NAMALWA (cell line): ENCODE results near the gene GPR78.

Source experiments
- DNase-seq: peaks from one replicate; pipeline ENCODE4 v3.0.0-alpha.2; 2015; ENCODE audit warnings: low spot score

The GPR78 gene

GRCh38 chr4:8547108-8547911 lies 32.9 kb upstream of the GPR78 start:
- DNase-seq, result peak; percentile 53

GRCh38 chr4:8547912-8548730 lies 32.1 kb upstream of the GPR78 start:
- no peak for DNase-seq

GRCh38 chr4:8548731-8549351 lies 31.4 kb upstream of the GPR78 start:
- no peak for DNase-seq

GRCh38 chr4:8549352-8549931 lies 30.8 kb upstream of the GPR78 start:
- no peak for DNase-seq

GRCh38 chr4:8550691-8551090 lies 29.5 kb upstream of the GPR78 start:
- DNase-seq, result no peak

GRCh38 chr4:8552024-8552423 lies 28.2 kb upstream of the GPR78 start:
- no peak for DNase-seq

GRCh38 chr4:8552581-8553205 lies 27.5 kb upstream of the GPR78 start:
- no peak for DNase-seq

GRCh38 chr4:8553216-8553615 lies 27.0 kb upstream of the GPR78 start:
- DNase-seq, result no peak

GRCh38 chr4:8553991-8554405 lies 26.2 kb upstream of the GPR78 start:
- DNase-seq, result no peak

- DNase-seq, result no peak
Measured at GRCh38 chr4:8554555-8555100, 25.6 kb upstream of the GPR78 start.

- no peak for DNase-seq
Measured at GRCh38 chr4:8555716-8556115, 24.5 kb upstream of the GPR78 start.

- DNase-seq, result no peak
Measured at GRCh38 chr4:8556341-8557150, 23.6 kb upstream of the GPR78 start.

GRCh38 chr4:8557151-8558076 lies 22.8 kb upstream of the GPR78 start:
- DNase-seq, result no peak

GRCh38 chr4:8558080-8558960 lies 21.9 kb upstream of the GPR78 start:
- DNase-seq, result no peak

GRCh38 chr4:8559011-8559410 lies 21.2 kb upstream of the GPR78 start:
- DNase-seq, result no peak

GRCh38 chr4:8559524-8560264 lies 20.5 kb upstream of the GPR78 start:
- DNase-seq, result no peak

- no peak for DNase-seq
Measured at GRCh38 chr4:8560265-8561047, 19.7 kb upstream of the GPR78 start.
